Liver (tissue), 9 donors: ENCODE data around the gene TMEM14A. TPM values are rescaled to one million over a fixed set of nuclear protein-coding genes. Genes with fewer than 3 reads are reported as not detected.

ENCODE experiments used
- DNase-seq: peaks from one replicate; pipeline ENCODE4 v3.0.0-alpha.2; 2017; ENCODE audit warnings: low spot score
- H3K27ac ChIP-seq, 2 donors: one replicate each; pipeline ENCODE4 v1.7.0; 2013; ENCODE audit warnings: inconsistent platforms in 2 of 2, low read length in 2 of 2, control low read depth in 1 of 2, low read depth in 1 of 2, mild to moderate bottlenecking in 1 of 2
- H3K27me3 ChIP-seq, 4 donors: one replicate each; pipeline versions ENCODE4 v1.6.1 to v1.7.0; 2013; ENCODE audit warnings: low read length in 3 of 4, inconsistent platforms in 1 of 4, mild to moderate bottlenecking in 1 of 4, moderate library complexity in 1 of 4; ENCODE audit not compliant: control insufficient read depth in 4 of 4, insufficient read depth in 4 of 4
- H3K36me3 ChIP-seq, 4 donors: one replicate each; pipeline versions ENCODE4 v1.6.1 to v1.7.0; 2013; ENCODE audit warnings: low read length in 3 of 4, mild to moderate bottlenecking in 3 of 4, low read depth in 1 of 4, moderate library complexity in 1 of 4; ENCODE audit not compliant: control insufficient read depth in 4 of 4, insufficient read depth in 3 of 4
- H3K4me1 ChIP-seq, 4 donors: one replicate each; pipeline versions ENCODE4 v1.6.1 to v1.7.0; 2013; ENCODE audit warnings: low read length in 3 of 4, mild to moderate bottlenecking in 3 of 4, moderate library complexity in 1 of 4; ENCODE audit not compliant: control insufficient read depth in 4 of 4, insufficient read depth in 4 of 4
- H3K4me3 ChIP-seq, 3 donors: one replicate each; pipeline versions ENCODE4 v1.6.1 to v1.7.0; 2013; ENCODE audit warnings: low read length in 3 of 3, control low read depth in 1 of 3, low read depth in 1 of 3, mild to moderate bottlenecking in 1 of 3
- H3K9ac ChIP-seq, 2 donors: one replicate each; pipeline ENCODE4 v1.7.0; 2013; ENCODE audit warnings: low read length in 2 of 2, mild to moderate bottlenecking in 2 of 2, moderate library complexity in 2 of 2, control low read depth in 1 of 2, low read depth in 1 of 2
- H3K9me3 ChIP-seq, 4 donors: one replicate each; pipeline versions ENCODE4 v1.6.1 to v1.7.0; 2013; ENCODE audit warnings: low read length in 3 of 4; ENCODE audit not compliant: control insufficient read depth in 4 of 4
- ATF3 ChIP-seq: IDR thresholded peaks from 2 replicates; pipeline ENCODE4 v1.6.1; 2016; ENCODE audit warnings: antibody characterized with exemption
- CTCF ChIP-seq: fragments of 150-350 bp; IDR thresholded peaks from 2 replicates; pipeline ENCODE4 v1.5.1; 2017; ENCODE audit warnings: improper control_type of control experiment, low read depth, low read length; ENCODE audit not compliant: missing input control
- EGR1 ChIP-seq, 2 donors: IDR thresholded peaks; 2 replicates each; pipeline ENCODE4 v1.6.1; 2016 to 2018; ENCODE audit warnings: antibody characterized with exemption in 2 of 2, low read depth in 2 of 2
- FOXA1 ChIP-seq: IDR thresholded peaks from 2 replicates; pipeline ENCODE4 v1.6.1; 2016; ENCODE audit warnings: antibody characterized with exemption
- FOXA2 ChIP-seq: IDR thresholded peaks from 2 replicates; pipeline ENCODE4 v1.6.1; 2016; ENCODE audit warnings: antibody characterized with exemption
- HNF4A ChIP-seq, 2 donors: conservative IDR thresholded peaks; 2 replicates each; pipeline ENCODE4 v1.6.1; 2016; ENCODE audit warnings: antibody characterized with exemption in 2 of 2, mild to moderate bottlenecking in 2 of 2
- HNF4G ChIP-seq: IDR thresholded peaks from 2 replicates; pipeline ENCODE4 v1.6.1; 2016; ENCODE audit warnings: antibody characterized with exemption
- JUND ChIP-seq, 2 donors: IDR thresholded peaks; 2 replicates each; pipeline ENCODE4 v1.6.1; 2016; ENCODE audit warnings: antibody characterized with exemption in 2 of 2
- NR2F2 ChIP-seq: IDR thresholded peaks from 2 replicates; pipeline ENCODE4 v1.6.1; 2016; ENCODE audit warnings: antibody characterized with exemption
- REST ChIP-seq: IDR thresholded peaks from 2 replicates; pipeline ENCODE4 v1.6.1; 2016; ENCODE audit warnings: antibody characterized with exemption, mild to moderate bottlenecking
- RXRA ChIP-seq, 2 donors: IDR thresholded peaks; 2 replicates each; pipeline ENCODE4 v1.6.1; 2017 to 2018; ENCODE audit warnings: antibody characterized with exemption in 2 of 2, mild to moderate bottlenecking in 1 of 2
- SP1 ChIP-seq: IDR thresholded peaks from 2 replicates; pipeline ENCODE4 v1.6.1; 2018; ENCODE audit warnings: antibody characterized with exemption, mild to moderate bottlenecking
- YY1 ChIP-seq: IDR thresholded peaks from 2 replicates; pipeline ENCODE4 v1.6.1; 2016; ENCODE audit warnings: antibody characterized with exemption, mild to moderate bottlenecking
- ZBTB33 ChIP-seq: IDR thresholded peaks from 2 replicates; pipeline ENCODE4 v1.6.1; 2016; ENCODE audit warnings: antibody characterized with exemption
- WGBS: extraction: QIAGEN DNeasy Blood & Tissue Kit; methylation state at CpG from one replicate; pipeline ENCODE4 v1.1.7; 2013; 5-methylcytosine and 5-hydroxymethylcytosine counted together
- polyA plus RNA-seq, 2 donors: library from polyadenylated mRNA; stranded (reverse) in 1 of 2; unstranded in 1 of 2; fragments of 200-250 nt in 1 of 2; fragments of >200 nt in 1 of 2; fragmentation: Nextera tagmentation in 1 of 2; extraction: Ambion mirVana in 1 of 2; gene quantifications; one replicate each; pipeline versions ENCODE4 v1.2.1 to v1.2.3, GENCODE V29; 2013 to 2015
- total RNA-seq, 2 donors: library from RNA; depleted of rRNA; stranded (reverse); fragments of >200 nt; gene quantifications; one replicate each; pipeline ENCODE4 v1.2.3, GENCODE V29; 2014
- donor health status: healthy.
- donor health status: healthy.
- donor health status: healthy.
- donor health status: healthy.
- donor health status: healthy.

TMEM14A gene
- total and polyA plus RNA-seq, 4 donors = 15.6 to 63.6 (median 22.9) TPM

- Histone ChIP-seq H3K9ac (no peak overlapping the region), H3K9me3 (no peaks in the 10 kb centered on the region), H3K4me1 (peaks cover 2 to 12% (median 8%) of the 10 kb centered on the region in 4 donors), H3K27me3 (peaks cover 0 to 3% (median 0%) of the 10 kb centered on the region in 4 donors), H3K4me3 (no peak overlapping the region), H3K36me3 (no peaks in the 10 kb centered on the region), H3K27ac (no peak overlapping the region)
- no peak for DNase-seq
- over 99% methylated on average over 2 of the region's 2 CpGs for WGBS
- no peak for TF ChIP-seq REST
- TF ChIP-seq SP1 = no peak
- TF ChIP-seq RXRA (IDR thresholded peaks at IDR 0.05) = no peak
- no peak for TF ChIP-seq HNF4G
- TF ChIP-seq CTCF = no peak
- no peak for TF ChIP-seq ATF3
- no peak for TF ChIP-seq EGR1 (IDR thresholded peaks at IDR 0.05; ENCODE audit: low read depth in 2 of 2)
- no peak for TF ChIP-seq ZBTB33
- TF ChIP-seq HNF4A (conservative IDR thresholded peaks at IDR 0.05) = no peak
- no peak for TF ChIP-seq FOXA2
These were observed 27.0 kb downstream of the TMEM14A start for GRCh38 chr6:52697903-52698302.

- TF ChIP-seq CTCF = no peak
- no peak for TF ChIP-seq FOXA2
- TF ChIP-seq YY1 = no peak
- no peak for TF ChIP-seq RXRA (IDR thresholded peaks at IDR 0.05)
- TF ChIP-seq HNF4A (conservative IDR thresholded peaks at IDR 0.05) = no peak
- no peak for TF ChIP-seq ZBTB33
- no peak for TF ChIP-seq FOXA1
- no peak for TF ChIP-seq ATF3
- TF ChIP-seq NR2F2 = no peak
- no peak for TF ChIP-seq EGR1 (IDR thresholded peaks at IDR 0.05; ENCODE audit: low read depth in 2 of 2)
- TF ChIP-seq JUND (IDR thresholded peaks at IDR 0.05) = no peak
- no peak for TF ChIP-seq REST
- Histone ChIP-seq H3K36me3 (no peaks in the 10 kb centered on the region), H3K9me3 (no peaks in the 10 kb centered on the region)
These were observed 33.1 kb downstream of the TMEM14A start for GRCh38 chr6:52704060-52704459.

More at GRCh38 chr6:52704060-52704459, 33.1 kb downstream of the TMEM14A start:
- no peak for DNase-seq
- Histone ChIP-seq H3K4me1 (peaks cover 0 to 5% (median 2%) of the 10 kb centered on the region in 4 donors), H3K27me3 (peaks cover 0 to 3% (median 0%) of the 10 kb centered on the region in 4 donors), H3K9ac (no peak overlapping the region), H3K4me3 (no peak overlapping the region), H3K27ac (no peak overlapping the region)
